C4-2B (cell line): Measurements from ENCODE around the gene NCEH1.

Experiments
- CTCF ChIP-seq: fragments of 450-650 bp; conservative IDR thresholded peaks from 2 replicates; pipeline ENCODE4 v1.5.1; 2017; ENCODE audit warnings: mild to moderate bottlenecking
- ZFX ChIP-seq: fragments of 450-650 bp; IDR thresholded peaks from 2 replicates; pipeline ENCODE4 v1.6.1; 2017

GRCh38 chr3:172617013-172617706 is 93.7 kb downstream of the NCEH1 start:
- TF ChIP-seq CTCF (no peak), ZFX (no peak)
